ENCODE measurements around the gene DLGAP1.

GRCh38 chr18:4026542-4026941 lies 428.6 kb downstream of the DLGAP1 start:
- TF ChIP-seq CTCF (IDR thresholded peaks at IDR 0.05) (no peak), POLR2AphosphoS5 (IDR thresholded peaks at IDR 0.05) (no peak)
